Renal cortex interstitium (tissue), 11 donors: ENCODE data around the gene SLC25A10. TPM values are rescaled to one million over a fixed set of nuclear protein-coding genes. Genes with fewer than 3 reads are reported as not detected.
"Not testable (repeated sequence)": the region's sequence is repeated elsewhere in the genome, so short reads cannot be mapped to it uniquely, and the experiment has no call there.

ENCODE experiments used
- DNase-seq, 11 donors: peaks; one replicate each; pipeline ENCODE4 v3.0.0-alpha.2; 2013; ENCODE audit warnings: low read depth in 9 of 11, low spot score in 4 of 11; ENCODE audit errors: extremely low read depth in 1 of 11
- polyA plus RNA-seq, 3 donors: library from polyadenylated mRNA; unstranded; fragments of 120-200 nt; gene quantifications; one replicate each; pipeline ENCODE4 v1.2.1, GENCODE V29; 2013; ENCODE audit not compliant: insufficient read length in 3 of 3

SLC25A10 gene
- polyA plus RNA-seq, 3 donors: 11.5 to 19.3 (median 18.9) TPM

- no peak for DNase-seq
These were observed 22.6 kb downstream of the SLC25A10 start for GRCh38 chr17:81734405-81735263.

GRCh38 chr17:81735264-81736102 lies 23.4 kb downstream of the SLC25A10 start:
- no peak for DNase-seq

- no peak for DNase-seq
These were observed 26.1 kb downstream of the SLC25A10 start for GRCh38 chr17:81737947-81738800.

- DNase-seq: no peak
These were observed 26.8 kb downstream of the SLC25A10 start for GRCh38 chr17:81738801-81739393.

- DNase-seq: not testable (repeated sequence)
These were observed 27.5 kb downstream of the SLC25A10 start for GRCh38 chr17:81739593-81739992.

GRCh38 chr17:81740395-81740961 lies 28.4 kb downstream of the SLC25A10 start:
- DNase-seq: no peak

GRCh38 chr17:81741049-81741593 lies 29.0 kb downstream of the SLC25A10 start:
- DNase-seq: no peak

- DNase-seq: no peak
These were observed 29.7 kb downstream of the SLC25A10 start for GRCh38 chr17:81741594-81742452.

Other genes starting within 250 kb of the SLC25A10 start
- gene ACTG1, start 199.5 kb upstream of the SLC25A10 start, polyA plus RNA-seq: 1,000 to 10,000 TPM; 2,933 to 3,390 (median 3,165) TPM
- 1 to 10 TPM; 1.2 to 2.4 (median 1.6) TPM for gene FSCN2, start 183.9 kb upstream of the SLC25A10 start, polyA plus RNA-seq
- 10 to 100 TPM; 16.5 to 34.0 (median 27.0) TPM for gene FAAP100, start 159.9 kb upstream of the SLC25A10 start, polyA plus RNA-seq
- 10 to 100 TPM; 53.8 to 73.2 (median 54.3) TPM for gene NPLOC4, start 75.2 kb upstream of the SLC25A10 start, polyA plus RNA-seq
- gene TSPAN10, start 75.1 kb upstream of the SLC25A10 start, polyA plus RNA-seq: 1 to 10 TPM; 1.5 to 6.6 (median 3.9) TPM
- 10 to 100 TPM; 10.0 to 12.1 (median 10.2) TPM for gene PDE6G, start 55.7 kb upstream of the SLC25A10 start, polyA plus RNA-seq
- 10 to 100 TPM; 12.5 to 22.3 (median 17.8) TPM for gene OXLD1, start 45.7 kb upstream of the SLC25A10 start, polyA plus RNA-seq
- 10 to 100 TPM; 10.8 to 17.7 (median 14.8) TPM for gene CCDC137, start 45.5 kb upstream of the SLC25A10 start, polyA plus RNA-seq
- 10 to 100 TPM; 46.4 to 53.3 (median 50.0) TPM for gene ARL16, start 28.5 kb upstream of the SLC25A10 start, polyA plus RNA-seq
- gene HGS, start 28.3 kb upstream of the SLC25A10 start, polyA plus RNA-seq: 100 to 1,000 TPM in 2 of 3 donors, 10 to 100 TPM in 1; 87.7 to 111 (median 107) TPM
- 10 to 100 TPM; 40.1 to 60.5 (median 45.7) TPM for gene MRPL12, start 8.9 kb upstream of the SLC25A10 start, polyA plus RNA-seq
- 10 to 100 TPM in 2 of 3 donors, 1 to 10 TPM in 1; 7.1 to 17.7 (median 12.5) TPM for gene GCGR, start 91.9 kb downstream of the SLC25A10 start, polyA plus RNA-seq
- 100 to 1,000 TPM in 2 of 3 donors, 10 to 100 TPM in 1; 61.8 to 109 (median 107) TPM for gene MCRIP1, start 121.0 kb downstream of the SLC25A10 start, polyA plus RNA-seq
- under 1 TPM; 0.12 to 0.45 (median 0.17) TPM for gene PPP1R27, start 122.8 kb downstream of the SLC25A10 start, polyA plus RNA-seq
- 100 to 1,000 TPM; 401 to 475 (median 404) TPM for gene P4HB, start 148.3 kb downstream of the SLC25A10 start, polyA plus RNA-seq
- 100 to 1,000 TPM; 145 to 242 (median 217) TPM for gene ARHGDIA, start 159.1 kb downstream of the SLC25A10 start, polyA plus RNA-seq
- 10 to 100 TPM; 66.5 to 99.3 (median 76.1) TPM for gene ALYREF, start 179.3 kb downstream of the SLC25A10 start, polyA plus RNA-seq
- 100 to 1,000 TPM in 1 of 3 donors, 10 to 100 TPM in 2; 63.8 to 110 (median 93.7) TPM for gene ANAPC11, start 179.4 kb downstream of the SLC25A10 start, polyA plus RNA-seq
- gene NPB, start 190.0 kb downstream of the SLC25A10 start, polyA plus RNA-seq: 1 to 10 TPM in 1 of 3 donors, under 1 TPM in 2; 0.93 to 1.4 (median 0.97) TPM
- gene PCYT2, start 199.1 kb downstream of the SLC25A10 start, polyA plus RNA-seq: 10 to 100 TPM; 40.1 to 48.5 (median 45.5) TPM
- 10 to 100 TPM; 11.0 to 21.1 (median 14.1) TPM for gene SIRT7, start 205.9 kb downstream of the SLC25A10 start, polyA plus RNA-seq
- gene MAFG, start 215.5 kb downstream of the SLC25A10 start, polyA plus RNA-seq: 10 to 100 TPM; 12.4 to 14.8 (median 13.8) TPM
- 10 to 100 TPM; 22.6 to 39.4 (median 26.8) TPM for gene PYCR1, start 225.0 kb downstream of the SLC25A10 start, polyA plus RNA-seq
- under 1 TPM; 0.10 to 0.30 (median 0.14) TPM for gene MYADML2, start 234.9 kb downstream of the SLC25A10 start, polyA plus RNA-seq
- 1 to 10 TPM; 1.9 to 3.5 (median 3.3) TPM for gene NOTUM, start 248.9 kb downstream of the SLC25A10 start, polyA plus RNA-seq